Astrocyte of the spinal cord (primary cell): Measurements from ENCODE around the gene HJV.

Experiments used
- DNase-seq: peaks from one replicate; pipeline ENCODE4 v3.0.0; 2011; ENCODE audit warnings: low read depth, low spot score
- H3K4me3 ChIP-seq: 2 replicates; pipeline ENCODE4 v1.5.1; 2011; ENCODE audit warnings: low read depth, mild to moderate bottlenecking, low read length, moderate library complexity
- in situ Hi-C: cut with HindIII; loops from 2 replicates; pipeline ENCODE4 v1.10.0; 2017; ENCODE audit warnings: low sequenced_read_pairs
- TF ChIP-seq, protein P1 (sequence below): IDR thresholded peaks from 2 replicates; pipeline ENCODE4 v1.5.1; 2012; ENCODE audit warnings: low read depth, mild to moderate bottlenecking, low read length, inconsistent platforms

HJV gene

GRCh38 chr1:145974721-145975120, 46.8 kb downstream of the HJV start:
- TF ChIP-seq, protein P1, sequence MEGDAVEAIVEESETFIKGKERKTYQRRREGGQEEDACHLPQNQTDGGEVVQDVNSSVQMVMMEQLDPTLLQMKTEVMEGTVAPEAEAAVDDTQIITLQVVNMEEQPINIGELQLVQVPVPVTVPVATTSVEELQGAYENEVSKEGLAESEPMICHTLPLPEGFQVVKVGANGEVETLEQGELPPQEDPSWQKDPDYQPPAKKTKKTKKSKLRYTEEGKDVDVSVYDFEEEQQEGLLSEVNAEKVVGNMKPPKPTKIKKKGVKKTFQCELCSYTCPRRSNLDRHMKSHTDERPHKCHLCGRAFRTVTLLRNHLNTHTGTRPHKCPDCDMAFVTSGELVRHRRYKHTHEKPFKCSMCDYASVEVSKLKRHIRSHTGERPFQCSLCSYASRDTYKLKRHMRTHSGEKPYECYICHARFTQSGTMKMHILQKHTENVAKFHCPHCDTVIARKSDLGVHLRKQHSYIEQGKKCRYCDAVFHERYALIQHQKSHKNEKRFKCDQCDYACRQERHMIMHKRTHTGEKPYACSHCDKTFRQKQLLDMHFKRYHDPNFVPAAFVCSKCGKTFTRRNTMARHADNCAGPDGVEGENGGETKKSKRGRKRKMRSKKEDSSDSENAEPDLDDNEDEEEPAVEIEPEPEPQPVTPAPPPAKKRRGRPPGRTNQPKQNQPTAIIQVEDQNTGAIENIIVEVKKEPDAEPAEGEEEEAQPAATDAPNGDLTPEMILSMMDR: no peak
- in situ Hi-C loops: no loop called here
- DNase-seq: no peak
- no peak overlapping the region for H3K4me3 ChIP-seq

GRCh38 chr1:145972580-145972979, 49.0 kb downstream of the HJV start:
- TF ChIP-seq, protein P1: no peak
- in situ Hi-C loops: no loop called here
- DNase-seq: no peak
- no peak overlapping the region for H3K4me3 ChIP-seq
